ENCODE data around the gene GPHN.

GPHN gene

DNA sequence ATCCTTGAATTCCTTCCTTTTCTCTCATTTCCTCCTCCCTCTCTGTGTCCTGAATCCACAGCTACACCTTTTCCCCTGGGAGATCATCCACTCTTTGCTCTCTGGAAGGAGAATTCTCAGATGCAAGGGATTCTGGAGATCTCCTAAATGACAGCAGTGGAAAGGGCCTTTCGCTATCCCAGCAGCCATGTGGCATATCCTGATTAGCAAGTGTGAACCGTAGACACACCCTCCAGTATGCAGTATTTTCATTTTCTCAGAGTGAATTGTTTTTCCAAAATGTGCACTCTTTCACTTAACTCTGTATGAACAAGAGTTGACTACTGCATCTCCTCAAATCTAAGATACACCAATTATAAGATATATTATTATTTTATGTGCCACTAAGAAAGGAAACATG lies 687.3 kb downstream of the GPHN start:
- in situ Hi-C loops (cut with HindIII; ENCODE audit: low sequenced_read_pairs): no loop called here

DNA sequence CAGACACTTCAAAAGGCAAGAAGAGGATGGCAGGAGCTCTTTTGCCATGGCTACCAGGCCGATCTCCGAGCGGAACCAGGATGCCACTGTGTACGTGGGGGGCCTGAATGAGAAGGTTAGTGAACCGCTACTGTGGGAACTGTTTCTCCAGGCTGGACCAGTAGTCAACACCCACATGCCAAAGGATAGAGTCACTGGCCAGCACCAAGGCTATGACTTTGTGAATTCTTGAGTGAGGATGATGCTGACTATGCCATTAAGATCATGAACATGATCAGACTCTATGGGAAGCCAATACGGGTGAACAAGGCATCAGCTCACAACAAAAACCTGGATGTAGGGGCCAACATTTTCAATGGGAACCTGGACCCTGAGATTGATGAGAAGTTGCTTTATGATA lies 691.1 kb downstream of the GPHN start:
- in situ Hi-C loops (cut with HindIII; ENCODE audit: low sequenced_read_pairs): no loop called here

DNA sequence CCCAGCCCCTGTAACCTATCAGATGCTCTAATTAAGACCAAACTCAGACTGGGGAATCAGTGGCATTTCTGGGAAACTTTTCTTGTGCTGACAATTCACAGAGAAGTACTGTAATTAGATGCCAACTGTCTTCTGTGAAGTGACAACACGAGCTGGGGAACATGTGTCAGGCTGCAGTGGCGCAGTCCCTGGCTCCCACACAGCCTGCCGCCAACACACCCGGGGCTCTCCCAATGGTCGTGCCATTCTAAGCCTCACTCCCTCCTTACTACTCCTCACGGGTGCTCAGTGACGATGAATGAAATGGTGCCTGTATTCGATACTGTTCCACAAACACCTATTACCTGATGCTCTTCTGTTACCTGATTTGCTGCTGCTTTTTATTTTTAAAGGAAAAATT lies 699.9 kb downstream of the GPHN start:
- in situ Hi-C loops (cut with HindIII; ENCODE audit: low sequenced_read_pairs): no loop called here

DNA sequence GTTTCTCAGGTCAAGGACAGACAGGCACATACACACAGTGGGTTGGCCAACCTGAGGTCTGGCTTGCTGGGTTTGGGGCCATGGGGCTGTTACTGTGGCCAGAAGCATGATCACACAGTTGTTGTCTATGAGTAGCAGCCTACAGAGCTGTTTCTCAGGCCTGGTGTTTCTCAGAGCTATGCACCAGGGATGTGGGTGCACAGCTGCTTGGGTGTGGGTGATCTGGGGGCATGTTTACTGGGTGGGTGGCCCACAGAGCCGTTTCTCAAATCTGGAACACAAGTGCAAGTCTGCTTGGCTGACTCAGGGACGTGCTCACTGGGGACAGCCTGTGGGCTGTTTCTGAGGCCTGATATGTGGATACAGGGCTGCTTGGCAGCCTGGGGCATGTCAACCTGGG lies 710.2 kb downstream of the GPHN start:
- in situ Hi-C loops (cut with HindIII; ENCODE audit: low sequenced_read_pairs): no loop called here

DNA sequence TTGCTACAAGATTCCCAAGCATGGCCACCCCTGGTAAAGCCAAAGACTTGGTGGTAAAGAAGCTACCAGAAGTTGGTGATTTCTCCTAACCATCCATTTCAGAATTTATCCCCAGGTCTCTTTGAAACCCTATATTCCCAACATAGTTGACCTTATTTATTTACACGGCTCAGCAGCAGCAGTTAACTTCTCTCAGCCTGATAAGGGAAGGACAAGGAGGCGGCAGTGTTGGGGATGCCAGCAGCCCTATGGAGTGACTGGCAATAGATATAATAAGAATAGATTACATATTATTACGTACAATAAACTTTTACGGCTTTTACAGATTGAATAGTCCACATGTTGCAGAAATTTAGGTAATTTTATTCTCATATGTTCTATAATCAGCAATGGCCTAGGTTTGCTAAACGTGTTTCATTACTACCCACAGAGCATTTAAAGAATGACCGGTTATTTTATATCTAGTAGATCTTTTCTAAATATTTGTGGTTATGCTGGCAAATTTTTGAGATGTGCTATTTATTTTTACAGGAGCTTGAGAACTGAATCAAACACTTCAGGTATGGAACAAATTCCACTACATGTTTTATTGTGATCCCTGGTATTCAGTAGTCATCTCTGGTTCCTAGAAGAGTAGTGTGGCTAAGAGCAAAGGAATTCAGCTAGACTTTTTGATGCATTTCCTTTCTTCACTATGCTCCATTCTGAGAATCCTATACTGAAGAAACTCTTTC lies 713.5 kb downstream of the GPHN start:
- in situ Hi-C loops (cut with HindIII; ENCODE audit: low sequenced_read_pairs): no loop called here

DNA sequence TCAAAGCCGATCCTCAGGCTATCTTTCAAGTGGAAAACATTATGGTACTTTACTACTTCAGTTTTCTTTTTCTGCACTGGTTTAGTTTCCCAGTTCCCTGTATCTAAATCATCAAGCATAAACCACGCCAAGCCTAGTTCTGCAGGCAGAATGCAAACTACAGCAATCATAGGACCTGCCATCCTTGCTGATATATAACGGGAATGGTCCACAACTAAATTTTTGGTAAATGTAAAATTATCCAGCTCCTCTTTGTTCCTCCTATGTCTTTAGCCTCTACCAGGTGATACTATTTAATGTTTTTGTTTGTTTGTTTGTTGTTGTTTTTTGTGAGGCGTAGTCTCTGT lies 714.0 kb downstream of the GPHN start:
- in situ Hi-C loops (cut with HindIII; ENCODE audit: low sequenced_read_pairs): no loop called here

DNA sequence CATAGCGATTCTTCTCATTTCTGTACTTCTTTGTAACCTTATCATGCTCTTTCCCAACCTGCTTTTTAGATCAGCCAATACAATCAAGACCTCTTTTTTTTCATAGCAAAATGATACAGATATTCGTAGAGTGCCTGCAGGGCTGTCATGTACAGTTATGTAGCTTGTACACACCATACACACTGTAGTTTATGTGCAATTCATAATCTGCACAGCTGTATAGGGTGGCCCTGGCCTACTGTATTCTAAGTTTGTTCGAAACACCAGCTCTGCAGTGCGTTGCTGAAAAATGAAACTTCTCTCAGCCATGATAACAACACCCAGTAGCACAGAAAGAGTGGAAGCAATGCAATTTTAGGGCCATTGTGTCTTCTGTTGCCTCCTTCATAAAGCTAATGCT lies 717.6 kb downstream of the GPHN start:
- in situ Hi-C loops (cut with HindIII; ENCODE audit: low sequenced_read_pairs): no loop called here

DNA sequence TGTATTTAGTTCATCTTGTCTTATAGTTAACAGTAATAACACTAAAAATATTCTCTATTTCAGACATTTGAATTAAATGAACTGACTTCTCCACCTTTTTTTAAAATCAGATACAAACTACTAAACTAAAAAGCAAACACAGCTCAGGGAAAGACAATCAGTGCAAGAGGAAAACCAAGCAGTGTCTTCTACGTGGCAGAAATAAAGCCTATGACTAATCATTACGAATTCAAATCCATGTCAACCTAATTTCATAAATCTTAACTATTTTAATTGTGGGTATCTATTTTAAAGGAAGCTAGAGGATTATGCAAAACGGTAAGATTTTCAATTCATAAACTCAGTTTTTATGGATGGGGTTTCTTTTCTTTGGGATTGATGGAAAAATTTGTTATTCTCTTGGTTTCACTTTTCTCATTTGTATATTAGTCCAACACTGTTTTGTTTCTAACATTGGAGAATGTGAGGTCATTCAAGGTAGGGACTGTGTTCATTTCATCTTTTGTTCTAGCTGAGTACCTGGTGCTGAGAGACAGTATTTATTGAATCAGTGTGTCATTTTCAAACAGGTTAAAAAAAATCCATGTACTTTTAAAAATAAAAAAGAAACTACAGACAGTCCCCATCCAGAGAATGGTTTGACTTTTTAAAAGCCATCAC lies 720.5 kb downstream of the GPHN start:
- in situ Hi-C loops (cut with HindIII; ENCODE audit: low sequenced_read_pairs): no loop called here
